ENCODE measurements around the gene FSHR.

- TF ChIP-seq EZH2 (IDR thresholded peaks at IDR 0.05; ENCODE audit: borderline replicate concordance, low read depth, low read length, severe bottlenecking), result no peak
- no peak for TF ChIP-seq CTCF (IDR thresholded peaks at IDR 0.05; ENCODE audit: extremely low read depth in 1 of 2, insufficient read depth in 1 of 2, low read depth in 1 of 2, low read length in 2 of 2)
- TF ChIP-seq POLR2A (IDR thresholded peaks at IDR 0.05; ENCODE audit: low read depth, low read length), result no peak
- no peak for TF ChIP-seq POLR2AphosphoS5 (IDR thresholded peaks at IDR 0.05; ENCODE audit: insufficient read depth, low read depth, low read length)
- TF ChIP-seq MAX (IDR thresholded peaks at IDR 0.05; ENCODE audit: insufficient read depth, insufficient read length), result no peak
- no peak for TF ChIP-seq JUN (IDR thresholded peaks at IDR 0.05; ENCODE audit: borderline replicate concordance, insufficient read depth, insufficient read length, low read depth)
- no peak for TF ChIP-seq FOS (IDR thresholded peaks at IDR 0.05; ENCODE audit: borderline replicate concordance, insufficient read depth, low read length)
- no peak for TF ChIP-seq MYC (IDR thresholded peaks at IDR 0.05; ENCODE audit: low read depth, low read length)
Observed at GRCh38 chr2:49000695-49001094, 153.6 kb downstream of the FSHR start.

Data from endothelial cell of umbilical vein (primary cell).